H9 (cell line): ENCODE measurements around the gene TENM4. TPM values are rescaled to one million over a fixed set of nuclear protein-coding genes. Genes with fewer than 3 reads are reported as not detected.

Experiments used
- DNase-seq: peaks from one replicate; pipeline ENCODE4 v3.0.0-alpha.2; 2017
- H2AFZ ChIP-seq: one replicate; pipeline ENCODE4 v1.6.1; 2013; ENCODE audit warnings: mild to moderate bottlenecking, low read length, control low read depth, moderate library complexity
- H2AK5ac ChIP-seq: 2 replicates; pipeline ENCODE4 v1.6.1; 2013; ENCODE audit warnings: low read length, control low read depth, mixed read lengths; ENCODE audit not compliant: insufficient read length
- H2BK120ac ChIP-seq: one replicate; pipeline ENCODE4 v1.6.1; 2013; ENCODE audit warnings: low read depth, mild to moderate bottlenecking, low read length, control low read depth, inconsistent platforms; ENCODE audit not compliant: poor library complexity, severe bottlenecking
- H2BK12ac ChIP-seq: 2 replicates; pipeline ENCODE4 v1.6.1; 2013; ENCODE audit warnings: low read length, control low read depth, mixed read lengths, low read depth; ENCODE audit not compliant: insufficient read length
- H2BK15ac ChIP-seq: 2 replicates; pipeline ENCODE4 v1.6.1; 2013; ENCODE audit warnings: low read depth, low read length, control low read depth
- H2BK20ac ChIP-seq: one replicate; pipeline ENCODE4 v1.6.1; 2013; ENCODE audit warnings: low read depth, mild to moderate bottlenecking, low read length, control low read depth, inconsistent platforms; ENCODE audit not compliant: poor library complexity, severe bottlenecking
- H2BK5ac ChIP-seq: 2 replicates; pipeline ENCODE4 v1.6.1; 2013; ENCODE audit warnings: low read length, control low read depth, mixed read lengths; ENCODE audit not compliant: insufficient read length
- H3K14ac ChIP-seq: 2 replicates; pipeline ENCODE4 v1.6.1; 2013; ENCODE audit warnings: low read length, control low read depth; ENCODE audit not compliant: insufficient read depth
- H3K18ac ChIP-seq: 2 replicates; pipeline ENCODE4 v1.6.1; 2013; ENCODE audit warnings: low read depth, mild to moderate bottlenecking, mixed read lengths, low read length, control low read depth; ENCODE audit not compliant: insufficient read length
- H3K23ac ChIP-seq: 2 replicates; pipeline ENCODE4 v1.6.1; 2013; ENCODE audit warnings: low read length, control low read depth, mixed read lengths, low read depth; ENCODE audit not compliant: insufficient read length
- H3K23me2 ChIP-seq: 2 replicates; pipeline ENCODE4 v1.6.1; 2013; ENCODE audit warnings: low read depth, mild to moderate bottlenecking, mixed read lengths, low read length, control low read depth; ENCODE audit not compliant: insufficient read length, poor library complexity, severe bottlenecking
- H3K27ac ChIP-seq: 2 replicates; pipeline ENCODE4 v1.5.1; 2013; ENCODE audit warnings: low read length, control low read depth, mixed read lengths, low read depth; ENCODE audit not compliant: insufficient read length
- H3K27me3 ChIP-seq: 2 replicates; pipeline ENCODE4 v1.6.1; 2013; ENCODE audit warnings: low read length, control low read depth, inconsistent platforms; ENCODE audit not compliant: insufficient read depth
- H3K4ac ChIP-seq: 2 replicates; pipeline ENCODE4 v1.6.1; 2013; ENCODE audit warnings: low read depth, mild to moderate bottlenecking, control low read depth, inconsistent platforms, low read length, moderate library complexity
- H3K4me1 ChIP-seq: 2 replicates; pipeline ENCODE4 v1.6.1; 2013; ENCODE audit warnings: low read length, control low read depth, inconsistent platforms; ENCODE audit not compliant: insufficient read depth
- H3K4me2 ChIP-seq: 2 replicates; pipeline ENCODE4 v1.6.1; 2013; ENCODE audit warnings: low read length, control low read depth, mixed read lengths; ENCODE audit not compliant: insufficient read length, insufficient read depth
- H3K56ac ChIP-seq: 2 replicates; pipeline ENCODE4 v1.6.1; 2013; ENCODE audit warnings: low read depth, mild to moderate bottlenecking, mixed read lengths, low read length, control low read depth; ENCODE audit not compliant: insufficient read length
- H3K79me1 ChIP-seq: 2 replicates; pipeline ENCODE4 v1.6.1; 2013; ENCODE audit warnings: low read depth, mild to moderate bottlenecking, moderate library complexity, low read length, control low read depth, inconsistent platforms; ENCODE audit not compliant: insufficient read depth, poor library complexity, severe bottlenecking
- H3K79me2 ChIP-seq: 2 replicates; pipeline ENCODE4 v1.6.1; 2013; ENCODE audit warnings: low read length, control low read depth, inconsistent platforms; ENCODE audit not compliant: insufficient read depth
- H3K9ac ChIP-seq: 2 replicates; pipeline ENCODE4 v1.6.1; 2013; ENCODE audit warnings: low read length, control low read depth, mixed read lengths; ENCODE audit not compliant: insufficient read length; ENCODE audit errors: extremely low read depth
- H3K9me3 ChIP-seq: one replicate; pipeline ENCODE4 v1.6.1; 2013; ENCODE audit warnings: low read depth, low read length, inconsistent platforms; ENCODE audit not compliant: control insufficient read depth
- H3T11ph ChIP-seq: one replicate; pipeline ENCODE4 v1.6.1; 2013; ENCODE audit warnings: mild to moderate bottlenecking, low read length, control low read depth, inconsistent platforms
- H4K20me1 ChIP-seq: one replicate; pipeline ENCODE4 v1.6.1; 2013; ENCODE audit not compliant: control insufficient read depth, insufficient read length, insufficient read depth
- H4K5ac ChIP-seq: 2 replicates; pipeline ENCODE4 v1.6.1; 2013; ENCODE audit warnings: low read depth, mild to moderate bottlenecking, mixed read lengths, low read length, control low read depth; ENCODE audit not compliant: insufficient read length
- H4K8ac ChIP-seq: replicated peaks from 2 replicates; pipeline ENCODE4 v1.6.1; 2013; ENCODE audit warnings: low read length, control low read depth, mixed read lengths, low read depth; ENCODE audit not compliant: insufficient read length
- H4K91ac ChIP-seq: 2 replicates; pipeline ENCODE4 v1.6.1; 2013; ENCODE audit warnings: low read depth, mild to moderate bottlenecking, moderate library complexity, mixed read lengths, low read length, control low read depth; ENCODE audit not compliant: insufficient read length
- H3K27ac Mint-ChIP-seq, 3 experiments: 2 replicates in 2 of 3; 3 replicates in 1 of 3; pipeline ENCODE4 v1.8.0; 2020 to 2021; ENCODE audit warnings: mixed read lengths in 3 of 3, mild to moderate bottlenecking in 1 of 3, moderate library complexity in 1 of 3
- H3K27me3 Mint-ChIP-seq: 2 replicates; pipeline ENCODE4 v1.8.0; 2021; ENCODE audit warnings: low read depth, mild to moderate bottlenecking, moderate library complexity, mixed read lengths
- H3K36me3 Mint-ChIP-seq, 3 experiments: 2 replicates in 2 of 3; 3 replicates in 1 of 3; pipeline ENCODE4 v1.8.0; 2020 to 2021; ENCODE audit warnings: low read depth in 3 of 3, mixed read lengths in 3 of 3; ENCODE audit not compliant: insufficient read depth in 1 of 3
- H3K4me1 Mint-ChIP-seq, 2 experiments: 2 replicates each; pipeline ENCODE4 v1.8.0; 2020; ENCODE audit warnings: mixed read lengths in 2 of 2
- H3K4me3 Mint-ChIP-seq, 2 experiments: 2 replicates in 1 of 2; 3 replicates in 1 of 2; pipeline ENCODE4 v1.8.0; 2020 to 2021; ENCODE audit warnings: mild to moderate bottlenecking in 2 of 2, mixed read lengths in 2 of 2, moderate library complexity in 1 of 2
- H3K9me3 Mint-ChIP-seq, 2 experiments: 2 replicates in 1 of 2; 3 replicates in 1 of 2; pipeline ENCODE4 v1.8.0; 2020; ENCODE audit warnings: mild to moderate bottlenecking in 2 of 2, mixed read lengths in 2 of 2, moderate library complexity in 1 of 2
- CTCF ChIP-seq: fragments of 200-600 bp; sonication (generic); conservative IDR thresholded peaks from 3 replicates; pipeline ENCODE4 v1.8.0; 2021; ENCODE audit warnings: antibody characterized with exemption, mild to moderate bottlenecking
- WGBS: extraction: QIAGEN DNeasy Blood & Tissue Kit; methylation state at CpG from one replicate; pipeline ENCODE4 v1.1.7; 2013; ENCODE audit warnings: missing lambda C conversion rate, low lambda C conversion rate, mixed read lengths; ENCODE audit not compliant: insufficient read length; ENCODE audit errors: extremely low coverage; 5-methylcytosine and 5-hydroxymethylcytosine counted together
- total RNA-seq: library from RNA; stranded (reverse); gene quantifications from 2 replicates; pipeline ENCODE4 v1.2.1, GENCODE V29; 2021

The TENM4 gene
- total RNA-seq, 1 experiment from 2014 or later: 4.6 TPM

GRCh38 chr11:79035881-79036280 is 404.9 kb downstream of the TENM4 start:
- Mint-ChIP-seq H3K27me3 (peaks cover 5% of the 10 kb centered on the region), H3K36me3 (no peaks in the 10 kb centered on the region), H3K4me3 (no peak overlapping the region), H3K27ac (no peak overlapping the region), H3K9me3 (no peaks in the 10 kb centered on the region), H3K4me1 (peaks cover 13 to 15% of the 10 kb centered on the region in 2 experiments)
- Histone ChIP-seq H2BK15ac (no peak overlapping the region), H3K14ac (no peak overlapping the region), H3K79me2 (no peaks in the 10 kb centered on the region), H3K9me3 (no peaks in the 10 kb centered on the region), H3K18ac (no peak overlapping the region), H4K8ac (no peak overlapping the region), H2BK12ac (no peak overlapping the region), H3K23me2 (no peaks in the 10 kb centered on the region), H3K23ac (no peak overlapping the region), H3K9ac (no peak overlapping the region), H3K27ac (no peak overlapping the region), H3K79me1 (no peaks in the 10 kb centered on the region), H3K4me2 (no peak overlapping the region), H3K56ac (no peak overlapping the region), H3K4ac (no peak overlapping the region), H3K27me3 (no peaks in the 10 kb centered on the region), H4K5ac (no peak overlapping the region), H2BK120ac (no peak overlapping the region), H3T11ph (no peak overlapping the region), H2BK20ac (no peak overlapping the region), H4K91ac (no peak overlapping the region), H4K20me1 (no peaks in the 10 kb centered on the region), H2BK5ac (no peak overlapping the region), H2AK5ac (no peak overlapping the region), H3K4me1 (no peaks in the 10 kb centered on the region), H2AFZ (no peak overlapping the region)
- TF ChIP-seq CTCF: no peak
- no CpG with 5 or more reads among the region's 3 CpGs for WGBS
- DNase-seq: no peak
